HepG2 (cell line): ENCODE measurements around the gene MRPL20. TPM values are rescaled to one million over a fixed set of nuclear protein-coding genes. Genes with fewer than 3 reads are reported as not detected.

Experiments used
- HOMEZ ChIP-seq: IDR thresholded peaks from 2 replicates; pipeline ENCODE4 v1.6.1; 2016; ENCODE audit warnings: low read depth
- IKZF5 ChIP-seq: IDR thresholded peaks from 2 replicates; pipeline ENCODE4 v1.6.1; 2018; ENCODE audit warnings: missing genetic modification reagents, mild to moderate bottlenecking, missing compliant biosample characterization
- MED8 ChIP-seq: sonication (generic); formaldehyde crosslinking; IDR thresholded peaks from 2 replicates; pipeline ENCODE4 v1.8.1; 2023; ENCODE audit warnings: mild to moderate bottlenecking, missing genetic modification reagents; ENCODE audit not compliant: insufficient replicate concordance
- NBN ChIP-seq: fragments of 450-650 bp; conservative IDR thresholded peaks from 2 replicates; pipeline ENCODE4 v1.6.1; 2017
- SKI ChIP-seq: fragments of 450-650 bp; IDR thresholded peaks from one replicate; pipeline ENCODE4 v1.6.1; 2018; ENCODE audit warnings: mild to moderate bottlenecking; ENCODE audit not compliant: partially characterized antibody
- SPEN ChIP-seq: sonication (generic); formaldehyde crosslinking; IDR thresholded peaks from 2 replicates; pipeline ENCODE4 v1.5.1; 2020; ENCODE audit warnings: low read depth, mild to moderate bottlenecking, missing genetic modification reagents
- TP53 ChIP-seq: sonication (generic); formaldehyde crosslinking; conservative IDR thresholded peaks from 2 replicates; pipeline ENCODE4 v1.4.0; 2020; ENCODE audit warnings: missing genetic modification reagents
- ZMYM4 ChIP-seq: sonication (generic); formaldehyde crosslinking; IDR thresholded peaks from 2 replicates; pipeline ENCODE4 v1.8.1; 2023; ENCODE audit warnings: mild to moderate bottlenecking, missing genetic modification reagents
- ZNF225 ChIP-seq: sonication (generic); formaldehyde crosslinking; IDR thresholded peaks from 2 replicates; pipeline ENCODE4 v1.4.0; 2020; ENCODE audit warnings: mild to moderate bottlenecking, missing genetic modification reagents
- ZNF354B ChIP-seq: sonication (generic); formaldehyde crosslinking; IDR thresholded peaks from 2 replicates; pipeline ENCODE4 v1.8.0; 2022; ENCODE audit warnings: mild to moderate bottlenecking, missing genetic modification reagents
- ZNF547 ChIP-seq: sonication (generic); formaldehyde crosslinking; IDR thresholded peaks from 2 replicates; pipeline ENCODE4 v1.5.1; 2020; ENCODE audit warnings: mild to moderate bottlenecking, missing genetic modification reagents
- ZNF569 ChIP-seq: sonication (generic); formaldehyde crosslinking; IDR thresholded peaks from 2 replicates; pipeline ENCODE4 v1.5.0; 2020; ENCODE audit warnings: mild to moderate bottlenecking, missing genetic modification reagents, moderate library complexity, borderline replicate concordance
- ZNF746 ChIP-seq: sonication (generic); formaldehyde crosslinking; IDR thresholded peaks from 2 replicates; pipeline ENCODE4 v1.8.0; 2022; ENCODE audit warnings: mild to moderate bottlenecking, missing genetic modification reagents
- ZNF768 ChIP-seq: sonication (generic); formaldehyde crosslinking; IDR thresholded peaks from 2 replicates; pipeline ENCODE4 v1.4.0; 2020; ENCODE audit warnings: missing genetic modification reagents
- ZNF839 ChIP-seq: sonication (generic); formaldehyde crosslinking; IDR thresholded peaks from 2 replicates; pipeline ENCODE4 v1.4.0; 2020; ENCODE audit warnings: missing genetic modification reagents, mild to moderate bottlenecking, borderline replicate concordance
- polyA plus RNA-seq, 8 experiments: library from polyadenylated mRNA; depleted of rRNA in 3 of 8; stranded (reverse) in 7 of 8; unstranded in 1 of 8; fragments of >200 nt; fragmentation: Illumina TruSeq in 4 of 8; extraction: Trizol in 4 of 8; gene quantifications; 2 replicates each; pipeline versions ENCODE4 v1.2.1 to v1.2.3, GENCODE V29; 2011 to 2016; ENCODE audit warnings: low read depth in 4 of 8, missing spikeins in 1 of 8, mixed read lengths in 1 of 8; ENCODE audit not compliant: insufficient read depth in 1 of 8
- total RNA-seq, 5 experiments: library from RNA; depleted of rRNA; stranded (reverse); fragments of >200 nt; fragmentation: Illumina TruSeq; extraction: Trizol; gene quantifications; 2 replicates each; pipeline ENCODE4 v1.2.3, GENCODE V29; 2016; ENCODE audit warnings: low read depth in 1 of 5
- TF ChIP-seq, protein P1 (sequence below): sonication (generic); formaldehyde crosslinking; IDR thresholded peaks from 2 replicates; pipeline ENCODE4 v1.4.0; 2020; ENCODE audit warnings: missing genetic modification reagents
- TF ChIP-seq, protein P2 (sequence below): sonication (generic); formaldehyde crosslinking; IDR thresholded peaks from 2 replicates; pipeline ENCODE4 v1.5.0; 2020; ENCODE audit warnings: mild to moderate bottlenecking, missing genetic modification reagents
- TF ChIP-seq, protein P3 (sequence below): sonication (generic); formaldehyde crosslinking; IDR thresholded peaks from 2 replicates; pipeline ENCODE4 v1.4.0; 2020; ENCODE audit warnings: missing genetic modification reagents, borderline replicate concordance

The MRPL20 gene
- total and polyA plus RNA-seq, 2 of the 13 experiments (the other 11 are each of a cell fraction or from before 2014, with no cell fraction given) = 59.2 to 127 TPM

DNA sequence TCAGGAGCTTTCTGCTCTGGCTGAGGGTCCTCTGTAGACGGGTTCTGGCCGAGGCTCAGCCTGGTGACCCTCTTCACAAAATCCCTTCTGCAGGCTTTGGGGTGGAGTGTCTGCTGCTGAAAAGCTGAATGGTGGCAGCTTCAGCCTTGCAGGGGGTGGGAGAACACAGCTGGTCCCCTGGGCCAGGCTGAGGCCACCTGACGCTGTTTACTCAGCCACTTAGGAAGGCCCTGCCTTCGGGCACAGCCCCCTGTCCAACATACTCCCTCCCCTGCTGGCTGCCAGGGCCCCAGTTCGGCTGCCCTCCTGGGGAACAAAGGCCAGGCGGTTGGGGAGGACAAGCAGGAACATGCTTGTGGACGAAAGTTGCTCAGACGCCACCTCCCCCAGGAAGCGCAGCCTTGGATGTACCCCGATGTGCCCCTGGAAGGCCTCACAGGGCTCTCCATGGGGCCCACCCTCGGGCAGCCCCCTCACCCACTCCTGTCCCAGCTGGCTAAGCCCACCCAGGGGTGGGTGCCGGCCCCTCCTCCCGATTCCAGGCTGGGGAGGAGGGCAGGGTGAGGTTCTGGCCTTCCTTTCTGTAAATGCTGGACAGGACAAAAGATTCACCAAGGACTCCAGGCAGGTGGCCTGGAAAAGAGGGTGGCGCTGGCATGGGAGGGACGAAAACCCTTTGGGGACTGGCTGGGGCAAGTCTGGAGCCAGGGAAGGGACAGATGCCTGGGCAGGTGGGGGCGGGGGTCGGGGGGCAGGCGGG is 14.2 kb upstream of the MRPL20 start, which contains the start of gene ANKRD65 (continued):
- TF ChIP-seq, protein P1, sequence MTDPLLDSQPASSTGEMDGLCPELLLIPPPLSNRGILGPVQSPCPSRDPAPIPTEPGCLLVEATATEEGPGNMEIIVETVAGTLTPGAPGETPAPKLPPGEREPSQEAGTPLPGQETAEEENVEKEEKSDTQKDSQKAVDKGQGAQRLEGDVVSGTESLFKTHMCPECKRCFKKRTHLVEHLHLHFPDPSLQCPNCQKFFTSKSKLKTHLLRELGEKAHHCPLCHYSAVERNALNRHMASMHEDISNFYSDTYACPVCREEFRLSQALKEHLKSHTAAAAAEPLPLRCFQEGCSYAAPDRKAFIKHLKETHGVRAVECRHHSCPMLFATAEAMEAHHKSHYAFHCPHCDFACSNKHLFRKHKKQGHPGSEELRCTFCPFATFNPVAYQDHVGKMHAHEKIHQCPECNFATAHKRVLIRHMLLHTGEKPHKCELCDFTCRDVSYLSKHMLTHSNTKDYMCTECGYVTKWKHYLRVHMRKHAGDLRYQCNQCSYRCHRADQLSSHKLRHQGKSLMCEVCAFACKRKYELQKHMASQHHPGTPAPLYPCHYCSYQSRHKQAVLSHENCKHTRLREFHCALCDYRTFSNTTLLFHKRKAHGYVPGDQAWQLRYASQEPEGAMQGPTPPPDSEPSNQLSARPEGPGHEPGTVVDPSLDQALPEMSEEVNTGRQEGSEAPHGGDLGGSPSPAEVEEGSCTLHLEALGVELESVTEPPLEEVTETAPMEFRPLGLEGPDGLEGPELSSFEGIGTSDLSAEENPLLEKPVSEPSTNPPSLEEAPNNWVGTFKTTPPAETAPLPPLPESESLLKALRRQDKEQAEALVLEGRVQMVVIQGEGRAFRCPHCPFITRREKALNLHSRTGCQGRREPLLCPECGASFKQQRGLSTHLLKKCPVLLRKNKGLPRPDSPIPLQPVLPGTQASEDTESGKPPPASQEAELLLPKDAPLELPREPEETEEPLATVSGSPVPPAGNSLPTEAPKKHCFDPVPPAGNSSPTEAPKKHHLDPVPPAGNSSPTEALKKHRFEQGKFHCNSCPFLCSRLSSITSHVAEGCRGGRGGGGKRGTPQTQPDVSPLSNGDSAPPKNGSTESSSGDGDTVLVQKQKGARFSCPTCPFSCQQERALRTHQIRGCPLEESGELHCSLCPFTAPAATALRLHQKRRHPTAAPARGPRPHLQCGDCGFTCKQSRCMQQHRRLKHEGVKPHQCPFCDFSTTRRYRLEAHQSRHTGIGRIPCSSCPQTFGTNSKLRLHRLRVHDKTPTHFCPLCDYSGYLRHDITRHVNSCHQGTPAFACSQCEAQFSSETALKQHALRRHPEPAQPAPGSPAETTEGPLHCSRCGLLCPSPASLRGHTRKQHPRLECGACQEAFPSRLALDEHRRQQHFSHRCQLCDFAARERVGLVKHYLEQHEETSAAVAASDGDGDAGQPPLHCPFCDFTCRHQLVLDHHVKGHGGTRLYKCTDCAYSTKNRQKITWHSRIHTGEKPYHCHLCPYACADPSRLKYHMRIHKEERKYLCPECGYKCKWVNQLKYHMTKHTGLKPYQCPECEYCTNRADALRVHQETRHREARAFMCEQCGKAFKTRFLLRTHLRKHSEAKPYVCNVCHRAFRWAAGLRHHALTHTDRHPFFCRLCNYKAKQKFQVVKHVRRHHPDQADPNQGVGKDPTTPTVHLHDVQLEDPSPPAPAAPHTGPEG = no peak
- TF ChIP-seq NBN (no peak), ZNF839 (CRISPR knock-in tag) (no peak), IKZF5 (no peak), ZNF768 (CRISPR knock-in tag) (no peak; the same call in 1 of the 2 replicates), SKI (no peak), ZNF354B (CRISPR knock-in tag) (no peak), HOMEZ (CRISPR knock-in tag) (no peak), ZNF746 (CRISPR knock-in tag) (peak; percentile 89), MED8 (CRISPR knock-in tag) (no peak), ZNF547 (CRISPR knock-in tag) (no peak), TP53 (CRISPR knock-in tag) (peak; percentile 82), ZNF225 (CRISPR knock-in tag) (no peak), SPEN (peak; percentile 77), ZMYM4 (no peak), ZNF569 (no peak)
- TF ChIP-seq, protein P2, sequence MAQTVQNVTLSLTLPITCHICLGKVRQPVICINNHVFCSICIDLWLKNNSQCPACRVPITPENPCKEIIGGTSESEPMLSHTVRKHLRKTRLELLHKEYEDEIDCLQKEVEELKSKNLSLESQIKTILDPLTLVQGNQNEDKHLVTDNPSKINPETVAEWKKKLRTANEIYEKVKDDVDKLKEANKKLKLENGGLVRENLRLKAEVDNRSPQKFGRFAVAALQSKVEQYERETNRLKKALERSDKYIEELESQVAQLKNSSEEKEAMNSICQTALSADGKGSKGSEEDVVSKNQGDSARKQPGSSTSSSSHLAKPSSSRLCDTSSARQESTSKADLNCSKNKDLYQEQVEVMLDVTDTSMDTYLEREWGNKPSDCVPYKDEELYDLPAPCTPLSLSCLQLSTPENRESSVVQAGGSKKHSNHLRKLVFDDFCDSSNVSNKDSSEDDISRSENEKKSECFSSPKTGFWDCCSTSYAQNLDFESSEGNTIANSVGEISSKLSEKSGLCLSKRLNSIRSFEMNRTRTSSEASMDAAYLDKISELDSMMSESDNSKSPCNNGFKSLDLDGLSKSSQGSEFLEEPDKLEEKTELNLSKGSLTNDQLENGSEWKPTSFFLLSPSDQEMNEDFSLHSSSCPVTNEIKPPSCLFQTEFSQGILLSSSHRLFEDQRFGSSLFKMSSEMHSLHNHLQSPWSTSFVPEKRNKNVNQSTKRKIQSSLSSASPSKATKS (CRISPR knock-in tag) = no peak
- TF ChIP-seq, protein P3, sequence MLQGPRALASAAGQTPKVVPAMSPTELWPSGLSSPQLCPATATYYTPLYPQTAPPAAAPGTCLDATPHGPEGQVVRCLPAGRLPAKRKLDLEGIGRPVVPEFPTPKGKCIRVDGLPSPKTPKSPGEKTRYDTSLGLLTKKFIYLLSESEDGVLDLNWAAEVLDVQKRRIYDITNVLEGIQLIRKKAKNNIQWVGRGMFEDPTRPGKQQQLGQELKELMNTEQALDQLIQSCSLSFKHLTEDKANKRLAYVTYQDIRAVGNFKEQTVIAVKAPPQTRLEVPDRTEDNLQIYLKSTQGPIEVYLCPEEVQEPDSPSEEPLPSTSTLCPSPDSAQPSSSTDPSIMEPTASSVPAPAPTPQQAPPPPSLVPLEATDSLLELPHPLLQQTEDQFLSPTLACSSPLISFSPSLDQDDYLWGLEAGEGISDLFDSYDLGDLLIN = no peak
